Measurements from ENCODE around the gene ZSCAN26.

The ZSCAN26 gene

DNA sequence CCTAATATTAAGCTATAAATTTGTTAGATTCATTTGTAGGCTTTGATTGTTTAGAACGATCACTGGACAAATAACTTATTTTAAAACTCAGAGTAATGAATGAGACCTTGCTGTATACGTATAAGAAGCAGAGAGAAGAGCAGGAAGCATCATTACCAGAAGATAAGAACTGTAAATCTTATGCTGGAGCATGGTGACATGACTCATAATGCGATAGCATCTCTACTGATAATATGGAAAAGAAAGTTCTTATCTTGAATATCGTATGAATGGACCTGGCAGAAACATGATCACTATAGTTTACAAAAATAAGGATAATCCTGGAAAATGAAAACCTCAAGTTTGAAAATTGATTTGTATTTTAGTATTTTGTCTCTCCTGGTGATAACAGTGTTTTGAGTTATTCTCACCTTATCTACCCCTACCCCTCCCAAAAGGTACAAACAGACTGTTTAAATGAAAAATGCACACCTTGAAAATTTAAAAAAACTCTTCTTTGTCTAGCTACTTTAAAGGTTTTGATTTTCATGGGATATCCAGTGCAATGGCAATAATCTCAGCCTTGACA lies 2.0 kb upstream of the ZSCAN26 start:
- H3K36me3 ChIP-seq (ENCODE audit: insufficient read depth, low read length) = no peaks in the 10 kb centered on the region
- H3K27ac ChIP-seq = peak overlapping the region; percentile 85
- TF ChIP-seq FOXP2 (optimal IDR thresholded peaks at IDR 0.05; ENCODE audit: control extremely low read depth, extremely low read length, insufficient read depth) = no peak
- no peak for TF ChIP-seq POLR2AphosphoS5 (IDR thresholded peaks at IDR 0.05; ENCODE audit: borderline replicate concordance, low read depth, low read length)
- no peak for TF ChIP-seq EZH2 (IDR thresholded peaks at IDR 0.05)
- H3K4me3 ChIP-seq = no peak overlapping the region
- no peak overlapping the region for H3K9ac ChIP-seq (ENCODE audit: insufficient read length)
- H3K9me3 ChIP-seq (ENCODE audit: low read depth, low read length) = no peaks in the 10 kb centered on the region
- no peak for DNase-seq (ENCODE audit: low read depth, low spot score)

DNA sequence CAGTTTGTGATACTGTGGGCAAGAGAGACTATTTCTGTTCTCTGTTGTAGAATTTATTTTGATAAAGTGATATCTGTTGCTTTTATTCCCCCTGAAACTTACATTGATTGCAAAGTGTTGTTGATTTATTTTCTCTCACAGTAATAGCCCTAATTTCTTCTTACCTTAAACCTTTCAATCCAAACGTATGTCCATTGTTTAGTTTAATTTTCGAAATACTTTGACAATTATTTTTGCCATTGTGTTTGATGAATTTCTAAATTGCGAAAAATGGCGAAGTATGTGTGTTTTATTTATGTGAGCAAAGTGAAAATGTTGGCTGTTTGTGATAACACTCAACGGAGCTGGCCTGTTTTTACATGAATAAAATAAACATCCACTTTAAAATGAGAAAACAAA lies 381 bp upstream of the ZSCAN26 start:
- no peak for DNase-seq (ENCODE audit: low read depth, low spot score)
- Histone ChIP-seq H3K4me3 (peak overlapping the region; percentile 89), H3K9me3 (ENCODE audit: low read depth, low read length) (no peaks in the 10 kb centered on the region), H3K9ac (ENCODE audit: insufficient read length) (peak overlapping the region; percentile 85), H3K36me3 (ENCODE audit: insufficient read depth, low read length) (no peaks in the 10 kb centered on the region), H3K27ac (peak overlapping the region; percentile 61; the same call in 1 of the 2 replicates)
- TF ChIP-seq POLR2AphosphoS5 (IDR thresholded peaks at IDR 0.05; ENCODE audit: borderline replicate concordance, low read depth, low read length) = no peak

DNA sequence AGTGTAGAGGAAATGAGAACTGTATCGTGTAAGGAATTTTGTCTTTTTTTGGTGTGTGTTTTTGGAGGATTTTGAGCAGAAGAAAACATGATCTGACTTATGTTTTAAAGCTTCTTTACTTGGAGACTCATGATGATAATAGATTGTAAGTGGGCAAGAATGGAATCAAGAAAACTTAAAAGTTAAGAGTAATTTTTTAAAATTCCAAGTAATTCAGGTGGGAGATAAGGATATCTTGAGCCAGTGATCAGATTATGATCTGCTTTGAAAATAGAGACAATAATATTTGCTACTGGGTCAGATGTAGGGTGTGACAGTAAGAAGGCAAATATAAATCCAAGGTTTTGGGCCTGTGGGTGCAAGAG lies 734 bp downstream of the ZSCAN26 start:
- no peak for DNase-seq (ENCODE audit: low read depth, low spot score)
- H3K4me3 ChIP-seq = peak overlapping the region; percentile 89
- H3K9ac ChIP-seq (ENCODE audit: insufficient read length) = peak overlapping the region; percentile 85
- H3K9me3 ChIP-seq (ENCODE audit: low read depth, low read length) = no peaks in the 10 kb centered on the region
- H3K36me3 ChIP-seq (ENCODE audit: insufficient read depth, low read length) = peaks cover 11% of the 10 kb centered on the region
- no peak for TF ChIP-seq FOXP2 (optimal IDR thresholded peaks at IDR 0.05; ENCODE audit: control extremely low read depth, extremely low read length, insufficient read depth)
- no peak overlapping the region for H3K27ac ChIP-seq

DNA sequence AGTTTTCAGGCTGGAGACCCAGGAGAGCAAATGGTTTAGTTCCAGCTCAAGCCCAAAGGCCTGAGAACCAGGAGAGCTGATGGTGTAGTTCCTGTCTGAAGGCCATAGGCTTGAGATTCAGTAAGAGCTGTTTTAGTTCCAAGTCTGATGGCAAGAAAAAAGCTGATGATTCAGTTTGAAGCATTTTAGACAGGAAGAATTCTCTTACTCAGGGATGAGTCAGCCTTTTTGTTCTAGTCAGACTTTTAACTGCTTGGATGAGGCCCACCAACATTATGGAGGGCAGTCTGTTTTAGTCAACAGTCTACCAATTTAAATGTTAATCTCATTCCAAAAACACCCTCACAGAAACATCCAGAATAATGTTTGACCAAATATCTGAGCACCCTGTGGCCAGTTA lies 2.5 kb downstream of the ZSCAN26 start:
- Histone ChIP-seq H3K9ac (ENCODE audit: insufficient read length) (no peak overlapping the region), H3K27ac (no peak overlapping the region; the same call in 1 of the 2 replicates)
- no peak for DNase-seq (ENCODE audit: low read depth, low spot score)

DNA sequence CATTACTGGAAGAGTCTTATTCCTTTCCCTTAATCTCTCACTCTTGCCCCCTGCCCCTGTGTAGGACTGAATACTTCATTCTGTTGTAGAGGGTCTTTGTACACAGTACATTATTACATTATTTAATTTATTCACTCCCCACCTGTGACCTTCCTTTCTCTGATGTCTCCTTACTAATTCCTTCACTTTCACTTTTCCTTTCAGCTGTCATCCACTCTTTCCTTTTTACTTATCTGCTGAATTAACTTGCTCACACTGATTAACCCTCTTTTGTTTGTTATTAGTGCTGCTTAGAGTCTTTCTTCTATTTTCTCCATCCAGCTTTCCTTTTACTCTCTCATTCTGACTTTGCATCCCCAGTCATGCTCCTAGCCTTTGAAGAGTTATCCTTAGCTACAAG lies 7.9 kb downstream of the ZSCAN26 start:
- peaks cover 52% of the 10 kb centered on the region for H3K36me3 ChIP-seq (ENCODE audit: insufficient read depth, low read length)
- no peak for TF ChIP-seq POLR2AphosphoS5 (IDR thresholded peaks at IDR 0.05; ENCODE audit: borderline replicate concordance, low read depth, low read length)
- no peak for TF ChIP-seq EZH2 (IDR thresholded peaks at IDR 0.05)
- no peak for TF ChIP-seq FOXP2 (optimal IDR thresholded peaks at IDR 0.05; ENCODE audit: control extremely low read depth, extremely low read length, insufficient read depth)

More for the DNA sequence above, 2.5 kb downstream of the ZSCAN26 start:
- TF ChIP-seq EZH2 (IDR thresholded peaks at IDR 0.05) = no peak
- TF ChIP-seq FOXP2 (optimal IDR thresholded peaks at IDR 0.05; ENCODE audit: control extremely low read depth, extremely low read length, insufficient read depth) = no peak
- no peak for TF ChIP-seq POLR2AphosphoS5 (IDR thresholded peaks at IDR 0.05; ENCODE audit: borderline replicate concordance, low read depth, low read length)
- Histone ChIP-seq H3K4me3 (no peak overlapping the region), H3K36me3 (ENCODE audit: insufficient read depth, low read length) (peaks cover 27% of the 10 kb centered on the region), H3K9me3 (ENCODE audit: low read depth, low read length) (no peaks in the 10 kb centered on the region)

DNA sequence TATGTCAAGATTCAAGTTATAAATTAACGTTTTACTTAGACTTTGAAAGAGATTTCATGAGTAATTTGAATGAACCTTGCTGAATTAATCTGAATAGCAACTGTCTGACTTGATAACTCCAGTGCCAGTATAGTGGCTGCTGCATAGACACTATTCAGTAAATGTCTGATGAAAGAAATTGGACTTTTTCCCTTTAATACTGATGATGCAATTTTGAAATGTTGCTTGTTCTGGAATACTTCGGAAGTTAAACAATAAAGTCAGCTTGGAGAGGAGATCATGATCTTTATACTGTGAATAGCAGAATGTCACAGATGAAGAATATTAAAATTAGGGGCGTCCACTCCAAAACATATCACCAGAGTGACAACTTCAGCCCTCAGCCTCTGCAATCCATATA lies 10.8 kb downstream of the ZSCAN26 start:
- peaks cover 41% of the 10 kb centered on the region for H3K36me3 ChIP-seq (ENCODE audit: insufficient read depth, low read length)
- no peaks in the 10 kb centered on the region for H3K9me3 ChIP-seq (ENCODE audit: low read depth, low read length)
- TF ChIP-seq POLR2AphosphoS5 (IDR thresholded peaks at IDR 0.05; ENCODE audit: borderline replicate concordance, low read depth, low read length) = no peak
- no peak for TF ChIP-seq FOXP2 (optimal IDR thresholded peaks at IDR 0.05; ENCODE audit: control extremely low read depth, extremely low read length, insufficient read depth)
- no peak for TF ChIP-seq EZH2 (IDR thresholded peaks at IDR 0.05)
- H3K4me3 ChIP-seq = no peak overlapping the region
- no peak overlapping the region for H3K27ac ChIP-seq
- no peak overlapping the region for H3K9ac ChIP-seq (ENCODE audit: insufficient read length)
- DNase-seq (ENCODE audit: low read depth, low spot score) = no peak

More for the DNA sequence above, 7.9 kb downstream of the ZSCAN26 start:
- Histone ChIP-seq H3K9ac (ENCODE audit: insufficient read length) (no peak overlapping the region), H3K9me3 (ENCODE audit: low read depth, low read length) (no peaks in the 10 kb centered on the region), H3K4me3 (no peak overlapping the region), H3K27ac (no peak overlapping the region)
- no peak for DNase-seq (ENCODE audit: low read depth, low spot score)

DNA sequence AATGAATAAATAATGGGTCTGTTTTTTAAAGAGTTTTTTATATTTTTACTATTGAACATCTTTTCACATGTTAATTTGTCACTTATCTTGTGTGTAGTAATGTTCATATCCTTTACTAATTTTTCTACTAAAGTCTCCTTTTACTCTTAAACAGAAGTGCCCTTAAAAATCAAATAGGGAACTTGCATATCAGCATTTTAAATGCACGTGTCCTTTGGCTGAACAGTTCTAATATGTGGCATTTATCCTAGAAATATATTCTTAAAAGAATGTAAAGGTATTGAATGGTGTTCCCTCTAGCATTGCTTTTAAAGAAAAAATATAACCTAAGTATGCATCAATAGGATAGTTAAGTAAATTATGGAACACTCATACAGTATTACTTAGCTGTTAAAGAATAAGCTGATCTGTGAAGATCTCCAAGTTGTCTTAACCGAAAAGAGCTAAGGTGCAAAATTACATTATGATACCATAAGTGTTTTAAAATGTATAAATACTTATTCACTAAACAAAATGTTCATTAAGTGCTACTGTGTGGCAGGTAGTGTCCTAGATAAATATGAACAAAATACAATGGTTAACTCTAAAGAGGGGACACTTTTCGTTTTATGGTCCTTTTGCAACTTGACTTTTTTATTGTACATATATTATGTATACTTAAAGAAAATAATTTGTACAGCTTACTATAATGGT lies 13.8 kb downstream of the ZSCAN26 start:
- Histone ChIP-seq H3K36me3 (ENCODE audit: insufficient read depth, low read length) (peaks cover 42% of the 10 kb centered on the region), H3K9ac (ENCODE audit: insufficient read length) (peak overlapping the region; percentile 82), H3K27ac (no peak overlapping the region), H3K4me3 (peak overlapping the region; percentile 90), H3K9me3 (ENCODE audit: low read depth, low read length) (no peaks in the 10 kb centered on the region)
- TF ChIP-seq POLR2AphosphoS5 (IDR thresholded peaks at IDR 0.05; ENCODE audit: borderline replicate concordance, low read depth, low read length) (no peak), FOXP2 (optimal IDR thresholded peaks at IDR 0.05; ENCODE audit: control extremely low read depth, extremely low read length, insufficient read depth) (no peak), EZH2 (IDR thresholded peaks at IDR 0.05) (no peak)
- DNase-seq (ENCODE audit: low read depth, low spot score) = no peak

DNA sequence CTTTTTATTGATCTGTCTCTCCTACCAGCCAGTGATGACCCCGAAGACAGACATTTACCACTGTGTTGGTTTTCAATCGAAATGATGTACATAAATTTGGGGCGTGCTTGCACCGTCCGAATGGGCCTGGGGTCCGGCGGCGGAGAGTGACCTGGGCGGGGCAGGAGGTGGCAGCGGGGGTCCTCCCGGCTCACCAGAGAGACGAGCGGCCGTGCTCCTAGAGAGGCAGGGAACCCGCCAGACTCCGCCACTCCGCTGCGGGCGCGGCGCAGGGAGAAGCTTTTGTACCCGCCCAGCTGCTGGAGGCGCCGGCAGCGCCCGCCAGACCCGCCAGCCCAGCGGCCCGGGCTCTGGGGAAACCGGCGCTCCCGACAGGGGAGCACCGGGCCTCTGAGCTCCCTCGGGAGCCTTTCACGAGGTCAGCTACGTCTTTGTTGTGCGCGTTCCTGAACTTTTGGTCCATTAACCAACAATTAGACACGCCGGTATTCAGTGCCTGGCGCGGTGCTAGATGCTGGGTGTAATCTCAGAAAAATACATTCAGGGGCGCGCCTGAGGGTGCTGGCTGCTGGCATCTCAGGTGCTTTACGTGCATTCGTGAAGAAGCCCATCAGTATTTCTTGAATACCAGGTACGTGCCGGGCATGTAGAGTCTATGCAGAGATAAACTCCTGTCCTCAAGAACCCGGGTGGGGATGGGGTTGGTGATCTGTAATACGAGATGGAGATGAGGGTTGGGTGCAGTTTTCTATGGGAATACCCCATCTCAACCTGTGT lies 14.5 kb downstream of the ZSCAN26 start, which contains the start of gene PGBD1:
Gene PGBD1 (plus strand): TSS at position 285 of the 777 bp plus-strand sequence. CDS start 2,242 bp downstream, outside the sequence.
- Histone ChIP-seq H3K27ac (no peak within 1 kb of the TSS), H3K36me3 (ENCODE audit: insufficient read depth, low read length) (peaks cover 42% of the 10 kb centered on the region), H3K9me3 (ENCODE audit: low read depth, low read length) (no peaks in the 10 kb centered on the region), H3K9ac (ENCODE audit: insufficient read length) (peak within 1 kb of the TSS; percentile 82), H3K4me3 (peak within 1 kb of the TSS; percentile 90)
- no peak for DNase-seq (ENCODE audit: low read depth, low spot score)
- TF ChIP-seq FOXP2 (optimal IDR thresholded peaks at IDR 0.05; ENCODE audit: control extremely low read depth, extremely low read length, insufficient read depth) (no peak), POLR2AphosphoS5 (IDR thresholded peaks at IDR 0.05; ENCODE audit: borderline replicate concordance, low read depth, low read length) (peak; percentile 83)

Data from SK-N-MC (cell line).